SHP77 treated with DMSO at 0.1 percent for 48 hours (cell line): ENCODE data around the gene NKTR.

ENCODE experiments used
- DNase-seq: peaks from one replicate; lab custom pipeline; 2025; lab: John Stamatoyannopoulos, UW

The NKTR gene

GRCh38 chr3:42651248-42652091 is 51.0 kb downstream of the NKTR start:
- no peak for DNase-seq

DNA sequence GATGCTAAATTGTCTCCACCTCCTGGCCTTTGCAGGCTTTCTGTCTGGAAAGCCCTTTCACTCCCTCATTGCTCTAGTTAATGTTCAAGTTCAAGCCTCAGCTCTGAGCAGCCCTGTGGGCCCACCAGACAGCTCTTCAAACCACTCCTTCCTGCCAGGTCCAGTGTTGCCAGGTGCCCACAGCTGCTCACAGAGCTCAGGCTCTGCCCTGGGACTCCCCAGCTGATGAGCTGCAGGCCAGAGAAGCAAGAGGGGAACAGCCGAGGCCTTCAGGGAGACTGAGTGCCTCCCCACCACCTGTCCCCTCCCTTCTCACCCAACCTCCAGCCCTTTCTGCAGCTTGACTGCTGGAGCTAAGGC is 51.7 kb downstream of the NKTR start:
- DNase-seq: no peak

GRCh38 chr3:42652611-42653302 is 52.3 kb downstream of the NKTR start:
- no peak for DNase-seq

- no peak for DNase-seq
Measured at GRCh38 chr3:42653303-42653559, 52.7 kb downstream of the NKTR start.

- DNase-seq: no peak
Measured at GRCh38 chr3:42653560-42654330, 53.3 kb downstream of the NKTR start, which contains the start of gene ZBTB47. Gene ZBTB47, plus strand, starts transcription at chr3:42653697. Its CDS starts 4,659 bp downstream, at chr3:42658356.

DNA sequence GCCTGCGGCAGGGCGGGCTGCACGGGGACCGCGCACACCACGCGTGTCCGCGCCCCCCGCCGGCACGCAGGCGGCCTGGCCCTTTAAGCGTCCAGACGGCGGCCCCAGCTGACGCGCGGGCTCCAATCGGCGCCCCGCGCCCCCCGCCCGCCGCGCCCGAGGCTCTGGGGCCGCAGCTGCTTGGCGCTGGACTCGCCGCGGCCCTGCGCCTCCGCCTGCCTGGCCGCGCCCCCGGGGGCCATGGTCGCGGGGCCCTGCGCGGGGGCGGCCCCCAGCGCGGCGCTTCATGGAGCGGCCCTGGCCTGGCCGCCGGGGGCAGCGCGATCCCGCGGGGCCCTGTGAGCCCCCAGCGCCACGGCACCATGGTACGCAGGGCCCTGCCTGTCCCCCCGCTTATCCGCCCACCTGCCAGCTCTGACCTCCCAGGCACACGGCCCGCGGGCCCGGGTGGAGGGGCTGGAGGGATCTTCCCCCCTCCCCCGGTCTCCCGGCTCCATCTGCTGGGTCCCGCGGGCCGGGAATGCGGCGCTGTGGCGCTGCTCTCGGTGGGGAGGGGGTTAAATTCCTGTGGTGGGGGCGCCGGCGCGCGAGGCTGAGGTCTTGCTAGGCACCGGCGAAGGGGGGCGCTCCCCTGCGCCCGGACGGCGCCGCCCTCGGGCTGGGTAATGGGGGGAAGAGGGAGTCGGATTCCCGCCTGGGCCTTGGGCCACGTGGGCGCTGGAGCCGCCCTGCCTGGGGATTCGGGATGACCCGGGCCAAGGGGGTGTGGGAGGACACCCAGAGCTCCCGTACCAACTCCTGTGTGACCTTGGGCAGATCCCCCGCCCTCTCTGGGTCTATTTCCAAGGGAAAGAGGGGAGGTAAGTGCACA is 54.1 kb downstream of the NKTR start:
- no peak for DNase-seq

GRCh38 chr3:42655331-42655888 is 54.9 kb downstream of the NKTR start:
- no peak for DNase-seq

DNA sequence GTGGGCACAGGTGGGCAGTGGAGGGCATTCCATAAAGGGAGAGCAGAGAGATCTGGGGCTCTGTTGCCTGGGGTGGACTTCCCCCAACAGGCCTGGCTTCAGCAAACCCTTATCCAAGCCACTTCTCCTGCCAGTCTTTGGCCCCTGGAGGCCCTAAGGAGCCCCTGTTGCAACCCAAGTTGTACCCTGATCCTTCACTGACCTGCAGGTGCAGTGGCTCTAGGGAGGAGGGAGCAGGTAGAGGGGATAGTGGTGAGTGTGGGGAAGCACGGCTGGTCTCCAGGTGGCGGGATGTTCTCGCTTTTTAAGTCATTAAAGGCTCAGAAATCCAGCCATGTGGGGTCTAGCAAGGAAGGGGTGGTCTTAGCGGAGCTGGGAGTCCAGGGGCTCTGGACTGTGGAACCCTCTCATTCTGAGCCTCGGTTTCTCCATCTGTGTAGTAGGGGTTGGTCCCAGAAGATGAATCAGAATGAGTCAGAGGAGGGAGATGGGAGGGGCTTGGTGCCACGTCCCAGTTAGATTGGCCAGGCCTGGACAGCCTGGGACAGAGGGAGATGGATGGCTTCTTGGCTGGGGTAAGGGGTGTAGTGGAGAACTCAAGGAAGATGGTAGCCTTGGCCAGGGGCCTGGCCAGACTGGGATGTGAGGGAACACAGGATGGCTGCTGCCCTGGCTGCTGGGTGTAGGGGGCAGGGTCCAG is 55.6 kb downstream of the NKTR start:
- DNase-seq: no peak

GRCh38 chr3:42656680-42657610 is 56.5 kb downstream of the NKTR start:
- DNase-seq: no peak

DNA sequence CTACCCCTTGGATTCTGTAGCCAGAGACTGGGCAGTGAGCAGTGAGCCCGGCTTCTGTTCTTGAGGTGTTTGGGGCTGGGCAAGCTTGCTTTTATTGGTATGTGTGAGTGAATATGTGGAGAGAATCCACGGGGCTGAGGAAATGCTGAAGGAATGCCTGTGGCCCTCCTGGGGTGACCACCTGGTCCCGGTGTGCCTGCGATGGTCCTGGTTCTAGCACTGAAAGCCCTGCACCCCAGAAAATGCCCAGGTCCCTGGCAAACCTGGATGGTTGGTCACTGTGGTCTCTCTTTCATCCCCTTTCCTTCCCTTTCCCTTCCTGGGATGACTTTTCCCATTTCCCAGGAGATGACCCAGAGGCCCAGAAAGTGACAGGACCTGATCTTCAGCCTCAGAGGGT is 57.2 kb downstream of the NKTR start:
- no peak for DNase-seq

DNA sequence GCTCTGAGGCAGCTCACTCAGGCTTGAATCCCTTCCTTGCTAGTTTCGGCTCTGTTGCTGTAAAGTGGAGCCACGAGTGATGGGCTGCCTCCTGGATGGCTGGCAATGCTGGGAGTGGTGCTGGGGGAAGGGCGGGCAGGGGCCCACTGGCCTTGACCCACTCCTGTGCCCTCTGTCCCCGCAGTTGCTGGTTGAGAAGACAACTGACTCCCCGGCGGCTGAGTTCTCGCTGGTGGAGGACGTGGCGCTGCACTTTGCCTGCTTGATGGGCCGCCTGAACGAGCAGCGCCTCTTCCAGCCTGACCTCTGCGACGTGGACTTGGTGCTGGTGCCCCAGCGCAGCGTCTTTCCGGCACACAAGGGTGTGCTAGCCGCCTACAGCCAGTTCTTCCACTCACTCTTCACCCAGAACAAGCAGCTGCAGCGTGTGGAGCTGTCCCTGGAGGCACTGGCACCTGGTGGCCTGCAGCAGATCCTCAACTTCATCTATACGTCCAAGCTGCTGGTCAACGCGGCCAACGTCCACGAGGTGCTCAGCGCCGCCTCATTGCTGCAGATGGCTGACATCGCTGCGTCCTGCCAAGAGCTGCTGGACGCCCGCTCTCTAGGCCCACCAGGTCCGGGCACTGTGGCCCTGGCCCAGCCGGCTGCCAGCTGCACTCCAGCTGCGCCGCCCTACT is 57.7 kb downstream of the NKTR start:
- DNase-seq: no peak

DNA sequence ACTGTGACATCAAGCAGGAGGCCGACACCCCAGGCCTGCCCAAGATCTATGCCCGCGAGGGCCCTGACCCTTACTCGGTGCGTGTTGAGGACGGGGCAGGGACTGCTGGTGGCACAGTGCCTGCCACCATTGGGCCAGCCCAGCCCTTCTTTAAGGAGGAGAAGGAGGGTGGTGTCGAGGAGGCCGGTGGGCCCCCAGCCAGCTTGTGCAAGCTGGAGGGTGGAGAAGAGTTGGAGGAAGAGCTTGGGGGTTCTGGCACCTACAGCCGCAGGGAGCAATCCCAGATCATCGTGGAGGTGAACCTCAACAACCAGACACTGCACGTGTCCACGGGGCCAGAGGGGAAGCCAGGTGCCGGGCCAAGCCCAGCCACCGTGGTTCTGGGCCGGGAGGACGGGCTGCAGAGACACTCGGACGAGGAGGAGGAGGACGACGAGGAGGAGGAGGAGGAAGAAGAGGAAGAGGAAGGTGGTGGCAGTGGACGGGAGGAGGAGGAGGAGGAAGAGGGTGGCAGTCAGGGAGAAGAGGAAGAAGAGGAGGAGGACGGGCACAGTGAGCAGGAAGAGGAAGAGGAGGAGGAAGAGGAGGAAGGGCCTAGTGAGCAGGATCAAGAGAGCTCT is 58.4 kb downstream of the NKTR start:
- DNase-seq: no peak

DNA sequence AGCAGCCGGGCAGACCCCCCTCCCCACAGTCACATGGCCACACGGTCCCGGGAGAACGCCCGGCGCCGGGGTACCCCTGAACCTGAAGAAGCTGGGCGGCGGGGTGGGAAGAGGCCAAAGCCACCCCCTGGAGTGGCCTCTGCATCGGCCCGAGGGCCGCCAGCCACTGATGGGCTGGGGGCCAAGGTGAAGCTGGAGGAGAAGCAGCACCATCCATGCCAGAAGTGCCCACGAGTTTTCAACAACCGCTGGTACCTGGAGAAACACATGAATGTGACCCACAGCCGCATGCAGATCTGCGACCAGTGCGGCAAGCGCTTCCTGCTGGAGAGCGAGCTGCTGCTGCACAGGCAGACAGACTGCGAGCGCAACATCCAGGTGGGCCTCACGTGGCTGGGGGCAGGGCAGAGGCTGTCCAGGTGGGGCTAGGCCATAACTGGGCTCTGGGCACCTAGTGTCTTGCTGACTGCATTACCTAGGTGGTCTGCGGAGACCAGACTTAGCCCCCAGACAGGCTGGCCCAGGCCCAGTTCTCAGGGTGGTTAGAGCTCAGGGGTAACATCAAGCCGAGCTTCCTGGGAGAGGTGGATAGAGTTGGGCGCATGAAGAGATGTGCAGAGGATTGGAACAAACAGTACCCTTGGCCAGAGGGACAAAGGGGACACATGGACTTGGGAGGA is 59.1 kb downstream of the NKTR start:
- DNase-seq: no peak

GRCh38 chr3:42660131-42660715 is 59.7 kb downstream of the NKTR start:
- DNase-seq: no peak

DNA sequence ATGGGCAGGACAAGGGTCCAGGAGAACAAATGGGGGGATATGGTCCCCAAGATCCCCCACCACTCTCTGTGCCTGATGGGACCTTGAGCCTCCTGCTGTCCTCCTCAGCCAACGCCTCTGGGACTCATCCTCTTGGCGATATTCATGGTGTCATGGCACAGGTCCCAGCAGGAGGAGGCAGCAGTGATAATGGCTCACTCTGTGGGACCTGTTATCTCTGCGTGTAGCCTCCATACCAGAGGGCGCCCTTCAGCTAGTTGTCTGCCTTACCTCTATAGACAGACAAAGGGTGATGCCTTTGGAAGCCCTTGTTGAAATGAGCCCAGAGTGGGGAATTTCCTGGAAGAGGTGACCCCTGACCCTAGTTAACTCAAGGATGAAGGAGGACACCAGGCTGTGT is 60.4 kb downstream of the NKTR start:
- DNase-seq: no peak

- no peak for DNase-seq
Measured at GRCh38 chr3:42661593-42662022, 61.1 kb downstream of the NKTR start.

DNA sequence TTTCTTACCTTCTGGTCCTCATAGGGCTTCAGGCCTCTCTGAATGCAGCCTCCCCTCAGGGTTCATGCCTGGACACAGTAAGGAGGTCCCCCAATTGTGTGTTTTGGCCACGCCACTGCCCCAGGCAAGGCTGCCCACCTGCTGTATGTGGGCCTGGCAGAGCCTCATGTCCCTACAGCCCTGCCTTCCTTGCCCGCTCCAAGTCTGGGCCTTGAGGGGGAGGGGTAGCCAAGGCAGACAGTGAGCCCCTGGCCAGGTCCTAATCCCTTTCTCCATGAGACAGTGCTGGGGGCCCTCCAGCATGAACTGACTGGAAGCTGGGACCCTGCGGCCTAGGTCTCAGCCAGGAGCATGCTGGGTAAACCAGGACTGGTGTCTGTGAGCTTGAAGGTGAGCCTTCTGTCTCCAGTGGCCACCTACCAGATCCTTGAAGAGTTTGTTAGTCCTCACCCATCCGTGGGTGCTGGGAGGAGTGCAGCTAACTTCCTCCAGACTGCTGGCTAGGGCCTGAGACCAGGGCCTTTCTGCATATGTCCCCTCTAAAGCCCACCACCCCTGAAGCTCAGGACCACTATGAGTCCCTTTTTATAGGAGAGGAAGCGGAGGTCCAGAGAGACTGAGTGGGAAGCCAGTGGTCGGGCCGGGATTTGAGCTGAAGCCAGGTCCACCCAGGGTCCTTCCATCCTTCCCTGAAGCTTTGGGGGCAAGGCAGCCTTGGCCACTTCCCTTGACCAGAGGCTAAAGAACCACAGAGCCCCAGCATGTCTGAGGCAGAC is 61.7 kb downstream of the NKTR start:
- DNase-seq: no peak
